Measurements from ENCODE around the gene MKS1. TPM values are rescaled to one million over a fixed set of nuclear protein-coding genes. Genes with fewer than 3 reads are reported as not detected.

MKS1 gene
- total RNA-seq, 2 experiments from 2014 or later = 4.6 to 6.4 TPM

DNA sequence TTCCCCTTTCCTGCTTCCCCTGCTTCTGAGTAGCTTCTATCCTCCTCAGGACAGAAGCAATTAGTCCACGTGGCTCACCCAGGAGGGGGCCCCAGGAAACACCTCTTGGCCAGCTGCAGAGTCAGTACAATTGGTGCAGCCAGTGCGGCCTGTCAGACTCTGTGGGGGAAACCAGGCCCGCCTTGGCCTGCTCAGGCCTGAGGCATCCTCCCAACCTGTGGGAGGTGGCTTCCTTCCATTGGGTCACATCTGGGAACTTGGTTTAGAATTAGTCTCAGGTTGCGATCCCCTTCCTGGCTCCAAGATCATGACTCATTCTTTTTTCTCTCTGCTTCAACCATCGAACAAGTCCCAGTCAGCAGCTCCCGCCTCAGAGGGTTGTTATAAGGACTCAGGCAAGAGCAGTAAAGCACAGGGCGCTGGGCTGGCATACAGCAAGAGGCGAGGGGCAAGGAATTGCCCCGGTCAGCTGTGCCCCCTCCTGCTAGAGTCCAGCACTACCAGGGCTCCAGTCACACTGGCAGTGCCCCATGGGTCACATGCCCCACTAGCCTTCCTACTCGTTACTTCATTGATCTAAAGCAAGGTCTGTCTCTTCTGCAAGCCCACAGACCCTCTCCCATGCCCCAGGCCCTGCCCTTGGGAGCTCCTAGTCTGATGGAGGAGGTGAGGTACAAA is 34.6 kb downstream of the MKS1 start:
- POLR2A ChIA-PET = no interaction called here
- Mint-ChIP-seq H3K4me3 (no peak overlapping the region), H3K9me3 (no peaks in the 10 kb centered on the region), H3K4me1 (ENCODE audit: low read depth) (no peaks in the 10 kb centered on the region), H3K27ac (no peak overlapping the region), H3K27me3 (peaks cover 4% of the 10 kb centered on the region), H3K36me3 (ENCODE audit: low read depth) (no peaks in the 10 kb centered on the region)
- ATAC-seq (ENCODE audit: poor library complexity) (no peak), DNase-seq (no peak)
- H3K9me3 ChIP-seq (ENCODE audit: control insufficient read depth in 1 of 2, insufficient read depth in 1 of 2, low read length in 2 of 2) = no peaks in the 10 kb centered on the region
- H3K27me3 ChIP-seq (ENCODE audit: control insufficient read depth in 1 of 2, insufficient read depth in 2 of 2, low read length in 2 of 2) = no peaks in the 10 kb centered on the region
- TF ChIP-seq, protein P1, sequence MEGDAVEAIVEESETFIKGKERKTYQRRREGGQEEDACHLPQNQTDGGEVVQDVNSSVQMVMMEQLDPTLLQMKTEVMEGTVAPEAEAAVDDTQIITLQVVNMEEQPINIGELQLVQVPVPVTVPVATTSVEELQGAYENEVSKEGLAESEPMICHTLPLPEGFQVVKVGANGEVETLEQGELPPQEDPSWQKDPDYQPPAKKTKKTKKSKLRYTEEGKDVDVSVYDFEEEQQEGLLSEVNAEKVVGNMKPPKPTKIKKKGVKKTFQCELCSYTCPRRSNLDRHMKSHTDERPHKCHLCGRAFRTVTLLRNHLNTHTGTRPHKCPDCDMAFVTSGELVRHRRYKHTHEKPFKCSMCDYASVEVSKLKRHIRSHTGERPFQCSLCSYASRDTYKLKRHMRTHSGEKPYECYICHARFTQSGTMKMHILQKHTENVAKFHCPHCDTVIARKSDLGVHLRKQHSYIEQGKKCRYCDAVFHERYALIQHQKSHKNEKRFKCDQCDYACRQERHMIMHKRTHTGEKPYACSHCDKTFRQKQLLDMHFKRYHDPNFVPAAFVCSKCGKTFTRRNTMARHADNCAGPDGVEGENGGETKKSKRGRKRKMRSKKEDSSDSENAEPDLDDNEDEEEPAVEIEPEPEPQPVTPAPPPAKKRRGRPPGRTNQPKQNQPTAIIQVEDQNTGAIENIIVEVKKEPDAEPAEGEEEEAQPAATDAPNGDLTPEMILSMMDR (IDR thresholded peaks at IDR 0.05) = no peak
- H3K4me3 ChIP-seq (ENCODE audit: low read length) = no peak overlapping the region
- no peaks in the 10 kb centered on the region for H3K4me1 ChIP-seq (ENCODE audit: insufficient read depth, low read length)
- H3K27ac ChIP-seq (ENCODE audit: low read depth in 1 of 2, low read length in 2 of 2) = no peak overlapping the region
- CTCF ChIA-PET = interaction anchor here (0.7 kb wide), 1 partner anchor 217 kb away, joined by 3 read pairs; no protein-coding TSS in a partner anchor
- intact Hi-C loops (cut with DNase I, micrococcal nuclease) = no loop called here
- H3K36me3 ChIP-seq (ENCODE audit: insufficient read depth, low read length) = no peaks in the 10 kb centered on the region

DNA sequence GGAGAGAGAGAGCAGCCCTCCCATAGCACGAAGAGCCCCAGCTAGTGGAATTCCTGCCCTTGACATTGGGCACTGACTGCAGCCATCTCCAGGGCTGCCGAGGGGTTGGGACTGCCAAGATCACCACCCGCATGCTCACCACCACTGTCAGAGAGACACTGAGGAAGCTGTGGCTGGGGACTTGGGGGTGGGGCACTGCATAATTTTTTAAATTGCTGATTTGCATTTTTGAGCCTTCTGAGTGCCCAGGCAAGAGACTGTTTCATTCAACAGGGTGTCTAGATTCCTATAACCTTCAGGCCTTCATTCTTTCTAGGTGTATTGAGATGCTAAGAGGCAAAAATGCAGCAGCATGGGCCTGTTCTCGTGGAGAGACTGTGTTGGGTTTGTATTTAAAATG is 35.5 kb downstream of the MKS1 start:
- POLR2A ChIA-PET = no interaction called here
- no peak overlapping the region for H3K4me3 Mint-ChIP-seq
- Histone ChIP-seq H3K27ac (ENCODE audit: low read depth in 1 of 2, low read length in 2 of 2) (no peak overlapping the region), H3K36me3 (ENCODE audit: insufficient read depth, low read length) (no peaks in the 10 kb centered on the region), H3K4me3 (ENCODE audit: low read length) (no peak overlapping the region), H3K4me1 (ENCODE audit: insufficient read depth, low read length) (no peaks in the 10 kb centered on the region), H3K9me3 (ENCODE audit: control insufficient read depth in 1 of 2, insufficient read depth in 1 of 2, low read length in 2 of 2) (no peaks in the 10 kb centered on the region), H3K27me3 (ENCODE audit: control insufficient read depth in 1 of 2, insufficient read depth in 2 of 2, low read length in 2 of 2) (no peaks in the 10 kb centered on the region)
- no peak overlapping the region for H3K27ac Mint-ChIP-seq
- TF ChIP-seq, protein P1 (IDR thresholded peaks at IDR 0.05) = no peak
- H3K36me3 Mint-ChIP-seq (ENCODE audit: low read depth) = no peaks in the 10 kb centered on the region
- DNase-seq (no peak), ATAC-seq (ENCODE audit: poor library complexity) (no peak)
- no peaks in the 10 kb centered on the region for H3K9me3 Mint-ChIP-seq
- intact Hi-C loops (cut with DNase I, micrococcal nuclease) = no loop called here
- no peaks in the 10 kb centered on the region for H3K4me1 Mint-ChIP-seq (ENCODE audit: low read depth)
- peaks cover 4% of the 10 kb centered on the region for H3K27me3 Mint-ChIP-seq
- CTCF ChIA-PET = no interaction called here

- ATAC-seq (ENCODE audit: poor library complexity) = no peak
- no peak for DNase-seq
- ChIA-PET POLR2A (interaction anchor here (0.8 kb wide), 1 partner anchor 20 kb away, joined by 3 read pairs; no protein-coding TSS in a partner anchor), CTCF (interaction anchor here (0.6 kb wide), 1 partner anchor 1286 kb away, joined by 3 read pairs; no protein-coding TSS in a partner anchor)
- no peak overlapping the region for H3K4me3 ChIP-seq (ENCODE audit: low read length)
- TF ChIP-seq, protein P1 (IDR thresholded peaks at IDR 0.05) = no peak
- Mint-ChIP-seq H3K27ac (no peak overlapping the region), H3K36me3 (ENCODE audit: low read depth) (no peaks in the 10 kb centered on the region), H3K27me3 (peaks cover 9% of the 10 kb centered on the region), H3K4me3 (no peak overlapping the region), H3K9me3 (no peaks in the 10 kb centered on the region), H3K4me1 (ENCODE audit: low read depth) (no peaks in the 10 kb centered on the region)
- intact Hi-C loops (cut with DNase I, micrococcal nuclease) = no loop called here
- H3K9me3 ChIP-seq (ENCODE audit: control insufficient read depth in 1 of 2, insufficient read depth in 1 of 2, low read length in 2 of 2) = peaks cover 0 to 2% of the 10 kb centered on the region in 2 experiments
- no peaks in the 10 kb centered on the region for H3K27me3 ChIP-seq (ENCODE audit: control insufficient read depth in 1 of 2, insufficient read depth in 2 of 2, low read length in 2 of 2)
- no peaks in the 10 kb centered on the region for H3K36me3 ChIP-seq (ENCODE audit: insufficient read depth, low read length)
- no peaks in the 10 kb centered on the region for H3K4me1 ChIP-seq (ENCODE audit: insufficient read depth, low read length)
- no peak overlapping the region for H3K27ac ChIP-seq (ENCODE audit: low read depth in 1 of 2, low read length in 2 of 2)
Measured at GRCh38 chr17:58181796-58182195, 37.3 kb downstream of the MKS1 start.
